Osteoblast (primary cell): ENCODE results near the gene DMGDH. TPM values are rescaled to one million over a fixed set of nuclear protein-coding genes. Genes with fewer than 3 reads are reported as not detected.

Experiments
- DNase-seq: peaks from one replicate; pipeline ENCODE4 v3.0.0; 2011; ENCODE audit warnings: low spot score, mixed read lengths; ENCODE audit not compliant: insufficient read length; ENCODE audit errors: missing footprints
- H2AFZ ChIP-seq: 2 replicates; pipeline ENCODE4 v1.6.0; 2011; ENCODE audit warnings: mild to moderate bottlenecking, low read length
- H3K27ac ChIP-seq: 2 replicates; pipeline ENCODE4 v1.5.1; 2011; ENCODE audit warnings: mild to moderate bottlenecking, low read depth, low read length, moderate library complexity
- H3K27me3 ChIP-seq: 2 replicates; pipeline ENCODE4 v1.6.0; 2012; ENCODE audit warnings: mild to moderate bottlenecking, control low read depth, inconsistent platforms, low read length, moderate library complexity; ENCODE audit not compliant: insufficient read depth
- H3K36me3 ChIP-seq: 2 replicates; pipeline ENCODE4 v1.5.1; 2011; ENCODE audit warnings: mild to moderate bottlenecking, low read length, control low read depth, moderate library complexity; ENCODE audit not compliant: insufficient read depth
- H3K4me1 ChIP-seq: 2 replicates; pipeline ENCODE4 v1.5.1; 2011; ENCODE audit warnings: mild to moderate bottlenecking, low read length, control low read depth, moderate library complexity; ENCODE audit not compliant: insufficient read depth
- H3K4me2 ChIP-seq: 2 replicates; pipeline ENCODE4 v1.6.0; 2011; ENCODE audit warnings: mild to moderate bottlenecking, low read length; ENCODE audit not compliant: insufficient read depth
- H3K4me3 ChIP-seq: fragments of 200-600 bp; sonication (generic); 3 replicates; pipeline ENCODE4 v1.5.1; 2012; ENCODE audit warnings: mild to moderate bottlenecking, low read length, inconsistent platforms; ENCODE audit not compliant: insufficient read depth
- H3K79me2 ChIP-seq: 2 replicates; pipeline ENCODE4 v1.6.0; 2012; ENCODE audit warnings: mild to moderate bottlenecking, low read length, control low read depth, inconsistent platforms; ENCODE audit not compliant: insufficient read depth
- H3K9me3 ChIP-seq: 2 replicates; pipeline ENCODE4 v1.5.1; 2011; ENCODE audit warnings: low read depth, low read length, control low read depth
- H4K20me1 ChIP-seq: 2 replicates; pipeline ENCODE4 v1.6.0; 2012; ENCODE audit warnings: mild to moderate bottlenecking, low read length, control low read depth; ENCODE audit not compliant: insufficient read depth
- CTCF ChIP-seq: IDR thresholded peaks from 2 replicates; pipeline ENCODE4 v1.5.1; 2011; ENCODE audit warnings: mild to moderate bottlenecking, low read depth, low read length, moderate library complexity; ENCODE audit errors: extremely low read depth
- total RNA-seq: library from RNA; depleted of rRNA; stranded (reverse); fragments of >200 nt; gene quantifications from 2 replicates; pipeline ENCODE4 v1.2.3, GENCODE V29; 2012

Gene DMGDH
- 7.2 and 9.7 TPM in 2 replicates for total RNA-seq

GRCh38 chr5:79069488-79070349 lies at the start of gene DMGDH, which contains the start of gene BHMT2:
DMGDH (minus strand) TSS chr5:79069674; CDS start chr5:79069620, 54 bp downstream.
BHMT2 (plus strand) TSS chr5:79069767; CDS start chr5:79069783, 16 bp downstream.
- no peak for TF ChIP-seq CTCF
- Histone ChIP-seq H3K4me1 (no peaks in the 10 kb centered on the region), H3K4me2 (peak within 1 kb of the TSS; percentile 74), H2AFZ (peak within 1 kb of the TSS; percentile 89), H3K4me3 (peak within 1 kb of the TSS; percentile 68), H3K27ac (no peak within 1 kb of the TSS), H3K9me3 (peaks cover 3% of the 10 kb centered on the region), H4K20me1 (no peaks in the 10 kb centered on the region), H3K27me3 (no peaks in the 10 kb centered on the region), H3K36me3 (no peaks in the 10 kb centered on the region), H3K79me2 (no peaks in the 10 kb centered on the region)
- DNase-seq = peak; percentile 95

GRCh38 chr5:79112703-79113058 lies 43.2 kb upstream of the DMGDH start:
- Histone ChIP-seq H3K27me3 (peaks cover 47% of the 10 kb centered on the region), H3K4me1 (no peaks in the 10 kb centered on the region), H3K9me3 (no peaks in the 10 kb centered on the region), H3K4me3 (no peak overlapping the region), H3K36me3 (no peaks in the 10 kb centered on the region), H4K20me1 (no peaks in the 10 kb centered on the region), H3K4me2 (no peak overlapping the region), H2AFZ (no peak overlapping the region), H3K27ac (no peak overlapping the region), H3K79me2 (no peaks in the 10 kb centered on the region)
- DNase-seq = no peak
- TF ChIP-seq CTCF = no peak

GRCh38 chr5:79111960-79112702 lies 42.7 kb upstream of the DMGDH start:
- peaks cover 4% of the 10 kb centered on the region for H3K4me1 ChIP-seq
- no peak for DNase-seq
- peak overlapping the region; percentile 41 for H3K4me2 ChIP-seq
- peaks cover 47% of the 10 kb centered on the region for H3K27me3 ChIP-seq
- H2AFZ ChIP-seq = peak overlapping the region; percentile 44
- H3K4me3 ChIP-seq = peak overlapping the region; percentile 24
- H3K79me2 ChIP-seq = no peaks in the 10 kb centered on the region
- no peaks in the 10 kb centered on the region for H4K20me1 ChIP-seq
- H3K36me3 ChIP-seq = no peaks in the 10 kb centered on the region
- TF ChIP-seq CTCF = no peak
- H3K27ac ChIP-seq = no peak overlapping the region
- H3K9me3 ChIP-seq = no peaks in the 10 kb centered on the region
